ENCODE data around the gene EMID1.
A peak's percentile ranks its signal among the peaks of the same experiment; 100 is the strongest.
"Not testable (repeated sequence)": the region's sequence is repeated elsewhere in the genome, so short reads cannot be mapped to it uniquely, and the experiment has no call there.

EMID1 gene

GRCh38 chr22:29231971-29232959 is 26.6 kb downstream of the EMID1 start:
- DNase-seq: no peak

GRCh38 chr22:29233277-29233877 is 27.7 kb downstream of the EMID1 start:
- no peak for DNase-seq

GRCh38 chr22:29240481-29240880 is 34.8 kb downstream of the EMID1 start:
- not testable (repeated sequence) for DNase-seq

- no peak for DNase-seq
These were observed 38.3 kb downstream of the EMID1 start for GRCh38 chr22:29243874-29244446.

- no peak for DNase-seq
These were observed 39.3 kb downstream of the EMID1 start for GRCh38 chr22:29244785-29245625.

GRCh38 chr22:29245626-29246385 is 40.1 kb downstream of the EMID1 start:
- peak; percentile 50 for DNase-seq

GRCh38 chr22:29247891-29248290 is 42.2 kb downstream of the EMID1 start:
- not testable (repeated sequence) for DNase-seq

GRCh38 chr22:29251265-29251664 is 45.6 kb downstream of the EMID1 start:
- no peak for DNase-seq

- DNase-seq: no peak
These were observed 46.5 kb downstream of the EMID1 start for GRCh38 chr22:29251981-29252911.

GRCh38 chr22:29253561-29254285 is 48.0 kb downstream of the EMID1 start:
- DNase-seq: no peak

GRCh38 chr22:29254286-29254660 is 48.6 kb downstream of the EMID1 start:
- no peak for DNase-seq

- no peak for DNase-seq
These were observed 49.4 kb downstream of the EMID1 start for GRCh38 chr22:29255064-29255621.

- no peak for DNase-seq
These were observed 51.1 kb downstream of the EMID1 start for GRCh38 chr22:29256606-29257325.

GRCh38 chr22:29257751-29258181 is 52.1 kb downstream of the EMID1 start:
- DNase-seq: no peak

- DNase-seq: no peak
These were observed 52.9 kb downstream of the EMID1 start for GRCh38 chr22:29258407-29259252.

GRCh38 chr22:29259253-29259899 is 53.7 kb downstream of the EMID1 start:
- DNase-seq: no peak

GRCh38 chr22:29260031-29260560 is 54.4 kb downstream of the EMID1 start:
- no peak for DNase-seq
